WTC11 (cell line): Measurements from ENCODE around the gene NANP. TPM values are rescaled to one million over a fixed set of nuclear protein-coding genes. Genes with fewer than 3 reads are reported as not detected.
A peak's percentile ranks its signal among the peaks of the same experiment; 100 is the strongest.
"Not testable (repeated sequence)": the region's sequence is repeated elsewhere in the genome, so short reads cannot be mapped to it uniquely, and the experiment has no call there.

ENCODE experiments used
- ATAC-seq: fragments of 200-7000 bp; cut with Tn5 transposase; 2 replicates; pipeline ENCODE4 v1.10.0; 2021; ENCODE audit warnings: mild to moderate bottlenecking, moderate library complexity
- CTCF ChIA-PET: fragments of 300-600 bp; sonication (Branson Sonifier 250); formaldehyde crosslinking; loops from one replicate; lab custom pipeline; 2021; ENCODE audit warnings: antibody characterized with exemption; lab: Charles Lee
- POLR2A ChIA-PET: fragments of 350-600 bp; sonication (Branson Sonifier 250); formaldehyde crosslinking; loops from one replicate; lab custom pipeline; 2021; ENCODE audit warnings: antibody characterized with exemption; lab: Charles Lee
- DNase-seq: peaks from one replicate; pipeline ENCODE4 v3.0.0; 2021; ENCODE audit warnings: low spot score
- H3K27ac Mint-ChIP-seq: 2 replicates; pipeline ENCODE4 v1.8.0; 2021; ENCODE audit warnings: mixed read lengths
- H3K27me3 Mint-ChIP-seq: 2 replicates; pipeline ENCODE4 v1.8.0; 2021; ENCODE audit warnings: low read depth, mild to moderate bottlenecking, moderate library complexity, mixed read lengths
- H3K36me3 Mint-ChIP-seq: 2 replicates; pipeline ENCODE4 v1.8.0; 2021; ENCODE audit warnings: mixed read lengths
- H3K4me1 Mint-ChIP-seq: 2 replicates; pipeline ENCODE4 v1.8.0; 2022; ENCODE audit warnings: mixed read lengths
- H3K4me3 Mint-ChIP-seq: 2 replicates; pipeline ENCODE4 v1.8.0; 2021; ENCODE audit warnings: mild to moderate bottlenecking, moderate library complexity, mixed read lengths
- H3K9me3 Mint-ChIP-seq: 2 replicates; pipeline ENCODE4 v1.8.0; 2021; ENCODE audit warnings: mixed read lengths
- E2F1 ChIP-seq: sonication (generic); formaldehyde crosslinking; IDR thresholded peaks from 2 replicates; pipeline ENCODE4 v1.8.0; 2022; ENCODE audit warnings: mild to moderate bottlenecking, missing genetic modification reagents
- FOXJ3 ChIP-seq: sonication (generic); formaldehyde crosslinking; IDR thresholded peaks from 2 replicates; pipeline ENCODE4 v1.9.0; 2021; ENCODE audit warnings: missing genetic modification reagents, mild to moderate bottlenecking, borderline replicate concordance
- FOXP1 ChIP-seq: sonication (generic); formaldehyde crosslinking; IDR thresholded peaks from 2 replicates; pipeline ENCODE4 v1.8.0; 2022; ENCODE audit warnings: missing genetic modification reagents, mild to moderate bottlenecking, moderate library complexity, borderline replicate concordance
- GABPB1 ChIP-seq: sonication (generic); formaldehyde crosslinking; IDR thresholded peaks from 2 replicates; pipeline ENCODE4 v1.8.1; 2023; ENCODE audit warnings: mild to moderate bottlenecking, missing genetic modification reagents
- GTF2I ChIP-seq: fragments of 250-450 bp; sonication (Bioruptor Pico); conservative IDR thresholded peaks from 2 replicates; pipeline ENCODE4 v1.4.0; 2021; ENCODE audit warnings: mild to moderate bottlenecking
- JUN ChIP-seq: sonication (generic); formaldehyde crosslinking; IDR thresholded peaks from 2 replicates; pipeline ENCODE4 v1.8.0; 2023; ENCODE audit warnings: mild to moderate bottlenecking, missing genetic modification reagents
- TCF7 ChIP-seq: sonication (generic); formaldehyde crosslinking; IDR thresholded peaks from 2 replicates; pipeline ENCODE4 v1.8.0; 2022; ENCODE audit warnings: mild to moderate bottlenecking, low read depth, missing genetic modification reagents, moderate library complexity
- USF2 ChIP-seq: sonication (generic); formaldehyde crosslinking; IDR thresholded peaks from 2 replicates; pipeline ENCODE4 v1.8.1; 2023; ENCODE audit warnings: mild to moderate bottlenecking, missing genetic modification reagents, moderate library complexity
- ZNF263 ChIP-seq: sonication (generic); formaldehyde crosslinking; IDR thresholded peaks from 2 replicates; pipeline ENCODE4 v1.8.1; 2022; ENCODE audit warnings: low read depth, mild to moderate bottlenecking, moderate library complexity, missing genetic modification reagents
- ZNF317 ChIP-seq: sonication (generic); formaldehyde crosslinking; IDR thresholded peaks from 2 replicates; pipeline ENCODE4 v1.8.1; 2023; ENCODE audit warnings: low read depth, mild to moderate bottlenecking, moderate library complexity, missing genetic modification reagents, borderline replicate concordance
- ZNF425 ChIP-seq: fragments of 250-450 bp; sonication (Bioruptor Pico); conservative IDR thresholded peaks from 2 replicates; pipeline ENCODE4 v1.9.0; 2021; ENCODE audit warnings: mild to moderate bottlenecking
- ZSCAN18 ChIP-seq: fragments of 250-450 bp; sonication (Bioruptor Pico); IDR thresholded peaks from 2 replicates; pipeline ENCODE4 v2.1.2; 2022; ENCODE audit warnings: mild to moderate bottlenecking, moderate library complexity
- total RNA-seq: library from RNA; stranded (reverse); gene quantifications from 3 replicates; pipeline ENCODE4 v1.2.3, GENCODE V29; 2021
- TF ChIP-seq, protein P1 (sequence below): sonication (generic); formaldehyde crosslinking; IDR thresholded peaks from 2 replicates; pipeline ENCODE4 v1.8.1; 2022; ENCODE audit warnings: mild to moderate bottlenecking, missing genetic modification reagents, moderate library complexity, borderline replicate concordance
- TF ChIP-seq, protein P2 (sequence below): fragments of 250-450 bp; sonication (Bioruptor Pico); IDR thresholded peaks from 2 replicates; pipeline ENCODE4 v1.9.0; 2021; ENCODE audit warnings: mild to moderate bottlenecking, borderline replicate concordance
- TF ChIP-seq, protein P3 (sequence below): sonication (generic); formaldehyde crosslinking; IDR thresholded peaks from 2 replicates; pipeline ENCODE4 v1.8.1; 2023; ENCODE audit warnings: mild to moderate bottlenecking, moderate library complexity, missing genetic modification reagents

Gene NANP
- total RNA-seq, 1 experiment from 2014 or later = 4.8 TPM

DNA sequence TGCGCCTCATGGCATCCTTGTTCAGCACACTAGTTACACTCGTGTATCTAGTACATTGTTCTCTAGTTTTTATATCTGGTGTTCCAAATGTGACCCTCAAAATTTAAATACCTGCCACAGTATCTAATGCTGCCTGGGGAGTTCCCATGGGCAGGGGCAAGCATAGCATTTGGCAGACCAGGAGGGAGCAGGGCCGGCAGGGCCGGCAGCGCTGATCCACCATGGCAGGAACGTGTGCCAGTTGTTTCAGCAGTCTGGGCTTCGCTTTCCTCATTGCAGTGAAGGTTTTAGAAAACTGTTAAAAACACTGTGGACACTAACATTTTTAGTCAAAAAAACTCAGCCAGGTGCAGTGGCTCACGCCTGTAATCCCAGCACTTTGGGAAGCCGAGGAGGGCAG, 19.2 kb downstream of the NANP start (continued):
- TF ChIP-seq, protein P1, sequence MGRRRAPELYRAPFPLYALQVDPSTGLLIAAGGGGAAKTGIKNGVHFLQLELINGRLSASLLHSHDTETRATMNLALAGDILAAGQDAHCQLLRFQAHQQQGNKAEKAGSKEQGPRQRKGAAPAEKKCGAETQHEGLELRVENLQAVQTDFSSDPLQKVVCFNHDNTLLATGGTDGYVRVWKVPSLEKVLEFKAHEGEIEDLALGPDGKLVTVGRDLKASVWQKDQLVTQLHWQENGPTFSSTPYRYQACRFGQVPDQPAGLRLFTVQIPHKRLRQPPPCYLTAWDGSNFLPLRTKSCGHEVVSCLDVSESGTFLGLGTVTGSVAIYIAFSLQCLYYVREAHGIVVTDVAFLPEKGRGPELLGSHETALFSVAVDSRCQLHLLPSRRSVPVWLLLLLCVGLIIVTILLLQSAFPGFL (CRISPR knock-in tag) = no peak

DNA sequence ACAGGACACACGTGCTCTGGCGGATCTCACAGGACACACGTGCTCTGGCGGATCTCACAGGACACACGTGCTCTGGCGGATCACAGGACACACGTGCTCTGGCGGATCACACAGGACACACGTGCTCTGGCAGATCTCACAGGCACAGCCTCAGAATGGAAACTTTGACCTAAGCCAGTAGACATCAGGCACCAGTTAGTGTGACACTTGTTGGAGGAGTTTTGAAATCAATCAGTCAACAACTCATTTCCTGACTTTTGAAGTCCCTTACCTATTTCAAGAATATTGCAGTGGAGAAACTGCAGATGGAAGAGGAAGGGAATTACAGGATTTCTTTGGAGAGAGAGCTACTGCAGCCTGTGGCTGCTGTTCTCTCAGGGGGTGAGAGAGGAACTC, 20.9 kb downstream of the NANP start:
- CTCF ChIA-PET, H3K9me3 Mint-ChIP-seq, H3K4me3 Mint-ChIP-seq, H3K27ac Mint-ChIP-seq, POLR2A ChIA-PET, DNase-seq, ATAC-seq, H3K36me3 Mint-ChIP-seq, H3K27me3 Mint-ChIP-seq, H3K4me1 Mint-ChIP-seq: not testable (repeated sequence)
- peak; percentile 78; the same call in 1 of the 2 replicates for TF ChIP-seq GABPB1 (CRISPR knock-in tag)

- CTCF ChIA-PET, H3K4me1 Mint-ChIP-seq, H3K36me3 Mint-ChIP-seq, DNase-seq, H3K9me3 Mint-ChIP-seq, ATAC-seq, H3K27ac Mint-ChIP-seq, H3K27me3 Mint-ChIP-seq, POLR2A ChIA-PET, H3K4me3 Mint-ChIP-seq: not testable (repeated sequence)
Observed at GRCh38 chr20:25602191-25602913, 21.5 kb downstream of the NANP start.

- H3K27me3 Mint-ChIP-seq = peaks cover 3% of the 10 kb centered on the region; the same call in 1 of the 2 replicates
- TF ChIP-seq FOXP1 (CRISPR knock-in tag) (no peak), FOXJ3 (CRISPR knock-in tag) (no peak), E2F1 (CRISPR knock-in tag) (no peak), ZNF425 (CRISPR knock-in tag) (no peak), GTF2I (CRISPR knock-in tag) (no peak), JUN (CRISPR knock-in tag) (no peak), ZNF317 (no peak), USF2 (no peak), TCF7 (CRISPR knock-in tag) (no peak), ZNF263 (CRISPR knock-in tag) (no peak), ZSCAN18 (no peak)
- TF ChIP-seq, protein P2, sequence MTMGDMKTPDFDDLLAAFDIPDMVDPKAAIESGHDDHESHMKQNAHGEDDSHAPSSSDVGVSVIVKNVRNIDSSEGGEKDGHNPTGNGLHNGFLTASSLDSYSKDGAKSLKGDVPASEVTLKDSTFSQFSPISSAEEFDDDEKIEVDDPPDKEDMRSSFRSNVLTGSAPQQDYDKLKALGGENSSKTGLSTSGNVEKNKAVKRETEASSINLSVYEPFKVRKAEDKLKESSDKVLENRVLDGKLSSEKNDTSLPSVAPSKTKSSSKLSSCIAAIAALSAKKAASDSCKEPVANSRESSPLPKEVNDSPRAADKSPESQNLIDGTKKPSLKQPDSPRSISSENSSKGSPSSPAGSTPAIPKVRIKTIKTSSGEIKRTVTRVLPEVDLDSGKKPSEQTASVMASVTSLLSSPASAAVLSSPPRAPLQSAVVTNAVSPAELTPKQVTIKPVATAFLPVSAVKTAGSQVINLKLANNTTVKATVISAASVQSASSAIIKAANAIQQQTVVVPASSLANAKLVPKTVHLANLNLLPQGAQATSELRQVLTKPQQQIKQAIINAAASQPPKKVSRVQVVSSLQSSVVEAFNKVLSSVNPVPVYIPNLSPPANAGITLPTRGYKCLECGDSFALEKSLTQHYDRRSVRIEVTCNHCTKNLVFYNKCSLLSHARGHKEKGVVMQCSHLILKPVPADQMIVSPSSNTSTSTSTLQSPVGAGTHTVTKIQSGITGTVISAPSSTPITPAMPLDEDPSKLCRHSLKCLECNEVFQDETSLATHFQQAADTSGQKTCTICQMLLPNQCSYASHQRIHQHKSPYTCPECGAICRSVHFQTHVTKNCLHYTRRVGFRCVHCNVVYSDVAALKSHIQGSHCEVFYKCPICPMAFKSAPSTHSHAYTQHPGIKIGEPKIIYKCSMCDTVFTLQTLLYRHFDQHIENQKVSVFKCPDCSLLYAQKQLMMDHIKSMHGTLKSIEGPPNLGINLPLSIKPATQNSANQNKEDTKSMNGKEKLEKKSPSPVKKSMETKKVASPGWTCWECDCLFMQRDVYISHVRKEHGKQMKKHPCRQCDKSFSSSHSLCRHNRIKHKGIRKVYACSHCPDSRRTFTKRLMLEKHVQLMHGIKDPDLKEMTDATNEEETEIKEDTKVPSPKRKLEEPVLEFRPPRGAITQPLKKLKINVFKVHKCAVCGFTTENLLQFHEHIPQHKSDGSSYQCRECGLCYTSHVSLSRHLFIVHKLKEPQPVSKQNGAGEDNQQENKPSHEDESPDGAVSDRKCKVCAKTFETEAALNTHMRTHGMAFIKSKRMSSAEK (CRISPR knock-in tag) = no peak
- TF ChIP-seq, protein P3, sequence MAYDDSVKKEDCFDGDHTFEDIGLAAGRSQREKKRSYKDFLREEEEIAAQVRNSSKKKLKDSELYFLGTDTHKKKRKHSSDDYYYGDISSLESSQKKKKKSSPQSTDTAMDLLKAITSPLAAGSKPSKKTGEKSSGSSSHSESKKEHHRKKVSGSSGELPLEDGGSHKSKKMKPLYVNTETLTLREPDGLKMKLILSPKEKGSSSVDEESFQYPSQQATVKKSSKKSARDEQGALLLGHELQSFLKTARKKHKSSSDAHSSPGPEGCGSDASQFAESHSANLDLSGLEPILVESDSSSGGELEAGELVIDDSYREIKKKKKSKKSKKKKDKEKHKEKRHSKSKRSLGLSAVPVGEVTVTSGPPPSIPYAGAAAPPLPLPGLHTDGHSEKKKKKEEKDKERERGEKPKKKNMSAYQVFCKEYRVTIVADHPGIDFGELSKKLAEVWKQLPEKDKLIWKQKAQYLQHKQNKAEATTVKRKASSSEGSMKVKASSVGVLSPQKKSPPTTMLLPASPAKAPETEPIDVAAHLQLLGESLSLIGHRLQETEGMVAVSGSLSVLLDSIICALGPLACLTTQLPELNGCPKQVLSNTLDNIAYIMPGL (CRISPR knock-in tag) = no peak
Observed at GRCh38 chr20:25601659-25602058, 22.2 kb downstream of the NANP start.

More at GRCh38 chr20:25601659-25602058, 22.2 kb downstream of the NANP start:
- POLR2A ChIA-PET = no interaction called here
- no peaks in the 10 kb centered on the region for H3K4me1 Mint-ChIP-seq
- CTCF ChIA-PET = no interaction called here
- ATAC-seq = no peak
- no peak overlapping the region for H3K27ac Mint-ChIP-seq
- H3K36me3 Mint-ChIP-seq = no peaks in the 10 kb centered on the region
- H3K9me3 Mint-ChIP-seq = no peaks in the 10 kb centered on the region; the same call in 1 of the 2 replicates
- H3K4me3 Mint-ChIP-seq = no peak overlapping the region
- no peak for DNase-seq
